Lower lobe of right lung (tissue), 2 donors: ENCODE results near the gene TNXB. TPM values are rescaled to one million over a fixed set of nuclear protein-coding genes. Genes with fewer than 3 reads are reported as not detected.

ENCODE experiments used
- ATAC-seq, 2 donors: fragments of 200-7000 bp; cut with Tn5 transposase; one replicate each; pipeline ENCODE4 v1.9.1; 2020 to 2022; ENCODE audit warnings: mild to moderate bottlenecking in 2 of 2, moderate library complexity in 2 of 2
- DNase-seq: peaks from one replicate; pipeline ENCODE4 v3.0.0-alpha.2; 2020
- H3K27ac ChIP-seq: fragments of 200-600 bp; one replicate; pipeline ENCODE4 v1.8.0; 2022
- H3K27me3 ChIP-seq: fragments of 200-600 bp; one replicate; pipeline ENCODE4 v1.8.0; 2022; ENCODE audit warnings: low read depth
- H3K36me3 ChIP-seq: fragments of 200-600 bp; one replicate; pipeline ENCODE4 v1.8.0; 2022; ENCODE audit warnings: mild to moderate bottlenecking
- H3K4me1 ChIP-seq: fragments of 200-600 bp; one replicate; pipeline ENCODE4 v1.8.0; 2022
- H3K4me3 ChIP-seq: fragments of 200-600 bp; one replicate; pipeline ENCODE4 v1.8.0; 2022; ENCODE audit warnings: mild to moderate bottlenecking
- H3K9me3 ChIP-seq: fragments of 200-600 bp; one replicate; pipeline ENCODE4 v1.8.0; 2022
- CTCF ChIP-seq: fragments of 200-600 bp; IDR thresholded peaks from one replicate; pipeline ENCODE4 v1.8.0; 2022; ENCODE audit warnings: antibody characterized with exemption, mild to moderate bottlenecking
- intact Hi-C: fragments of 100-400 bp; cut with DNase I; formaldehyde crosslinking; loops from one replicate; pipeline ENCODE4 v1.11.0; 2022
- total RNA-seq: library from RNA; stranded (reverse); fragmentation: NEBNext Ultra II Directional; extraction: Animal tissue kit (Norgen Biotek cat#: 25700); gene quantifications from one replicate; pipeline ENCODE4 v1.2.1, GENCODE V29; 2021
- donor health status: DM: no; HTN: yes; CAD: no; lungs with severe emphysema.

TNXB gene
- total RNA-seq, 1 donor from 2014 or later: 120 TPM

DNA sequence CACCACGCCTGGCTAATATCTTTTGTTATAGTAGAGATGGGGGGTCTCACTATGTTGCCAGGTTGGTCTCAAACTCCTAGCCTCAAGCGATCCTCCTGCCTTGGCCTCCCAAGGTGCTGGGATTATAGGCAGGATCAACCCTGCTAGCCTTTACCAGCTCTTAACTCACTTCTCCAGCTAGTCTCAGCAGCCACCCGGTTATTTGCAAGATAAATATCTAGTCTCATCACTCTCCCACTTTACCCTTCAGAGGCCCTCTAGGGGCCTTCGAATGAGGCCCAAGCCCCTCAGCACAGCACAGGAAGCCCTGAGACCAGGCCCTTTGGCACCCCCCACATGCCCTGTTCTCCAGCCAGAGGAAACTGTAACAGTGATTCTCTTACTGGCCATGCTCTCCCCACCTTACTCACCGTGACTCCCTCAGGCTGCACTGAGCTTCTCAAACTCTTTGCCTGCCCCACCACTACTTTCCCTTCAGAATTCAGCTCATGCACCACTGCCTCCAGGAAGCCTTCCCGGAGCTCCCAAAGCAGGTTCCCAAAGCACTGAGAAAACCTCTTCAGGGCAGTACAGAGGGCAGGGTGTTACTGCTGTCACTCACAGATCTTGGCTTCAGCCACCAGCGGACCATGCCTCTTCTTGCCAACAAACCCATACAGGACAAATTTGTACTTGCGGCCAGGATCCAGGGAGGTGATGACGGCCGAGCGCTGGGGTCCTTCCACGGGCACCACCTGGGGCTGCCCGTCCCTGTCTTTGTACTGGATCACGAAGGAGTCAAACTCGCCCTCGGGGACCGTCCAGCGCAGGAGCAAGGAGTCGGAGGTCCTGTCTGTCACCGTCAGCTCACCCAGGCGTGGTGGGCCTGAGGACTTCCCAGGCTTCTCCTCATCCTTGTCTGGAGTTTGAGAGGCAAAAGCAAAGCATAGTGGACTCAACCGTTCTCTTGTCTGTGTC lies 25.0 kb downstream of the TNXB start:
- peaks cover 39% of the 10 kb centered on the region for H3K36me3 ChIP-seq
- peaks cover 18% of the 10 kb centered on the region for H3K27me3 ChIP-seq
- DNase-seq (no peak), ATAC-seq (no peak)
- TF ChIP-seq CTCF: no peak
- no peak overlapping the region for H3K4me3 ChIP-seq
- intact Hi-C loops: no loop called here
- no peaks in the 10 kb centered on the region for H3K9me3 ChIP-seq
- peaks cover 42% of the 10 kb centered on the region for H3K4me1 ChIP-seq
- H3K27ac ChIP-seq: no peak overlapping the region

DNA sequence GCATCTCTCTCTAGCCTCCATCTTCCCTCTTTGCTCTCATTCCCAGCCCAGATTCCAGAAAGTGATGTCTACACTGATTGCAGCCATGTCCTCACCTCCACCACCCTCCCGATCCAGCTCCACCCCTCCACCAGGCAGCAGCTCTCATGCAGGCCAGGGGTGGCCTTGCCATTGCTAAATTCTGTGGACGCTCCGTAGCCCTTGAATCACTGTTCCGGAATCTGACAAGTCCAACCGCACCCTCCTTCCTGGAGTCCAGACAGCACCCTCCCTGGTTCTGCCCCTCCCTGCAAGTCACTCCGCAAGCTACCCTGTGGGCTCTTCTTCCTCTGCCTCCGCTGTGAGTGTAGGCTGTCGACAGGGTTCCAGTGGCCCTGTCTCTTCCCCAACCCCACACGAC lies 26.2 kb downstream of the TNXB start:
- peak; percentile 7 to 11 for ATAC-seq

GRCh38 chr6:32082478-32082877 lies 26.7 kb downstream of the TNXB start:
- no peak for TF ChIP-seq CTCF
- intact Hi-C loops: no loop called here
- Histone ChIP-seq H3K4me1 (peaks cover 28% of the 10 kb centered on the region), H3K9me3 (no peaks in the 10 kb centered on the region), H3K36me3 (peaks cover 49% of the 10 kb centered on the region), H3K27me3 (peaks cover 18% of the 10 kb centered on the region), H3K27ac (peak overlapping the region; percentile 56), H3K4me3 (no peak overlapping the region)
- ATAC-seq: no peak
- no peak for DNase-seq

More for the DNA sequence above, 26.2 kb downstream of the TNXB start:
- Histone ChIP-seq H3K27ac (peak overlapping the region; percentile 13), H3K9me3 (no peaks in the 10 kb centered on the region), H3K27me3 (peaks cover 18% of the 10 kb centered on the region), H3K4me1 (peaks cover 33% of the 10 kb centered on the region), H3K36me3 (peaks cover 44% of the 10 kb centered on the region), H3K4me3 (no peak overlapping the region)
- intact Hi-C loops: no loop called here
- no peak for TF ChIP-seq CTCF
- DNase-seq: no peak

DNA sequence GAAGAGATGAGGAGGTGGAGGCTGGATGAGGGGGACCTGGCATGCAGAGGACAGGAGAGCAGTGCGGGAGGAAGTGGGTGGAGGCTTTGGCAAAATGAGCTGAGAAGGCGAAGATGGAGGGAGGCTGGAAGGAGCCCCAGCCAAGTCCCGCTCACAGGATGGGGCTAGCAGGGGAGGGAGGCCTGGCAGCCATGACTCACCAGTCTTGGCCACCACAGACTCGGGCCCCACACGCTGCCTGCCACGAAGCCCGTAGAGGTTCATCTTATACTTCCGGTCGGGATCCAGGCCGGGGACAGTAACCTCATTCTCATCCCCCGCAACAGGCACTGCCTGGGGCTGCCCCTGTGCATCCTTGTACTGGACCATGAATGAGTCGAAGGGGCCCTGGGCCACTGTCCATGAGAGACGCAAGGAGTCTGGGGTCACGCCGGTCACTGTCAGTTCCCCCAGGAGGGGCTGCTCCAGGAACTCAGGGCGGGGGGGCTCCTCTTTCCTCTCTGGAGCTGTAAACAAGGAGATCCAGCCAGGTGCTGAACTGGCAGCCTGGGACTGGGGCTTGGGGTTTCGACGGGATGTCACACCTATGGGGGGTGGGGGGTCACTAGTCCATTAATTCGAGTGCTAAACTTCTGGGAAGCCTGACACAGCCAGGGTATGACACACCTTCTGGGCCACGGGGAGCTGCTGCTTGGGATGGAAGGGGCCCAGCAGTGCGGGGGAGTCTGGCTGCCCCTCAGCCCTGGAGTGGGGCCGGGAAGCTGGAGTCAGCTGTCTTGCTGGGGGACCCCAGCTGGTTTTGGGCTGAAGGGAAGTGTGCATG lies 27.8 kb downstream of the TNXB start:
- peaks cover 56% of the 10 kb centered on the region for H3K36me3 ChIP-seq

More for the DNA sequence above, 27.8 kb downstream of the TNXB start:
- Histone ChIP-seq H3K4me3 (no peak overlapping the region), H3K4me1 (peaks cover 17% of the 10 kb centered on the region), H3K9me3 (no peaks in the 10 kb centered on the region), H3K27ac (peak overlapping the region; percentile 56), H3K27me3 (peaks cover 10% of the 10 kb centered on the region)
- peak; percentile 40 to 60 for ATAC-seq
- no peak for DNase-seq
- intact Hi-C loops: no loop called here
- no peak for TF ChIP-seq CTCF
